Measurements from ENCODE around the gene CPNE6.

DNA sequence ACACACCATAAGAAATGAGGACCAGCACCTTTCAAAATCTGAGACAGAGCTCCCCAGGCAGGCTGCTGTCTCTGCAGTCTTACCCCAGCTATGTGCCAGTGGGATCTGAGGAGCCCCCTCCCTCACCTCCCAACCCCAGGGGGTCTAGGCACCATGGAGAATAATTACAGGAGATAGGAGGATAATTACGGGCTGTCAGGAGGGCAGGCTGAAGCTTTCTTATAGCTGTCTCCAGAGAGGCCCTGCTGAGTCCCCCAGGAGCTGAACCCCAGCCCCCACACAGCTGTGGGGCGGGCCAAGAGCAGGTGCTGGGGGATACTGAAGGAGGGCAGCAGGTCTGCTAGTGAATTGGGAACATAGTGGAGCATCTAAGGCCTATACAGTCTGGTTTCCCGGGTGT, 6.8 kb downstream of the CPNE6 start:
- TF ChIP-seq, protein P1, sequence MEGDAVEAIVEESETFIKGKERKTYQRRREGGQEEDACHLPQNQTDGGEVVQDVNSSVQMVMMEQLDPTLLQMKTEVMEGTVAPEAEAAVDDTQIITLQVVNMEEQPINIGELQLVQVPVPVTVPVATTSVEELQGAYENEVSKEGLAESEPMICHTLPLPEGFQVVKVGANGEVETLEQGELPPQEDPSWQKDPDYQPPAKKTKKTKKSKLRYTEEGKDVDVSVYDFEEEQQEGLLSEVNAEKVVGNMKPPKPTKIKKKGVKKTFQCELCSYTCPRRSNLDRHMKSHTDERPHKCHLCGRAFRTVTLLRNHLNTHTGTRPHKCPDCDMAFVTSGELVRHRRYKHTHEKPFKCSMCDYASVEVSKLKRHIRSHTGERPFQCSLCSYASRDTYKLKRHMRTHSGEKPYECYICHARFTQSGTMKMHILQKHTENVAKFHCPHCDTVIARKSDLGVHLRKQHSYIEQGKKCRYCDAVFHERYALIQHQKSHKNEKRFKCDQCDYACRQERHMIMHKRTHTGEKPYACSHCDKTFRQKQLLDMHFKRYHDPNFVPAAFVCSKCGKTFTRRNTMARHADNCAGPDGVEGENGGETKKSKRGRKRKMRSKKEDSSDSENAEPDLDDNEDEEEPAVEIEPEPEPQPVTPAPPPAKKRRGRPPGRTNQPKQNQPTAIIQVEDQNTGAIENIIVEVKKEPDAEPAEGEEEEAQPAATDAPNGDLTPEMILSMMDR (IDR thresholded peaks at IDR 0.05; ENCODE audit: insufficient read depth, low read length, poor library complexity, severe bottlenecking): no peak
- TF ChIP-seq EZH2phosphoT487 (conservative IDR thresholded peaks at IDR 0.05; ENCODE audit: low read length): no peak
